Measurements from ENCODE around the gene COX6A2.

Gene COX6A2

DNA sequence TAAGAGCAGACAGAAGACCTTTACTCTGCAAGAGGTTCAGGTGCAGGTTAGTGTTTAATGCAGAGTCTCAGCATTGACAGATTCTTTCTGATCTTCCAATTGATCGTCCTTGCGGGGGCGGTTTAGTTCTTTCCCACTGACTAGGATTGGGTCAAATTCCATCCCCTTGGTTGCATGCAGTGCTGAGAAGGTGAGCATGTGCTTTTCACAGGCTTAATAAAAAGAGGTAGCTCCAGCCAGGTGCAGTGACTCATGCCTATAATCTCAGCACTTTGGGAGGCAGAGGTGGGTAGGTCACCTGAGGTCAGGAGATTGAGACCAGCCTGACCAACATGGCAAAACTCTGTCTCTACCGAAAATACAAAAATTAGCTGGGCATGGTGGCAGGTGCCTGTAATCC, 42.5 kb downstream of the COX6A2 start:
- ChIA-PET CTCF (interaction anchor here (0.7 kb wide), 1 partner anchor 114 kb away, joined by 3 read pairs; no protein-coding TSS in a partner anchor), POLR2A (interaction anchor here (0.6 to 1.0 kb wide), 3 partner anchors 17 to 203 kb away, joined by 3 to 5 read pairs (median 4); partner anchors contain the start of gene ZNF843)
- no peak for TF ChIP-seq CTCF (IDR thresholded peaks at IDR 0.05; ENCODE audit: insufficient read depth, low read length, missing control alignments)
- DNase-seq (ENCODE audit: low read depth, low spot score), result no peak
- H3K4me3 ChIP-seq (ENCODE audit: low read depth, low read length), result no peak overlapping the region

- CTCF ChIA-PET, result interaction anchor here (0.7 to 1.4 kb wide), 6 partner anchors 9 to 429 kb away, joined by 3 to 4 read pairs (median 3); no protein-coding TSS in a partner anchor
- peak; percentile 76 for TF ChIP-seq CTCF (IDR thresholded peaks at IDR 0.05; ENCODE audit: insufficient read depth, low read length, missing control alignments)
- no peak for DNase-seq (ENCODE audit: low read depth, low spot score)
- POLR2A ChIA-PET, result no interaction called here
- no peak overlapping the region for H3K4me3 ChIP-seq (ENCODE audit: low read depth, low read length)
Observed at GRCh38 chr16:31382485-31383161, 45.5 kb downstream of the COX6A2 start.

DNA sequence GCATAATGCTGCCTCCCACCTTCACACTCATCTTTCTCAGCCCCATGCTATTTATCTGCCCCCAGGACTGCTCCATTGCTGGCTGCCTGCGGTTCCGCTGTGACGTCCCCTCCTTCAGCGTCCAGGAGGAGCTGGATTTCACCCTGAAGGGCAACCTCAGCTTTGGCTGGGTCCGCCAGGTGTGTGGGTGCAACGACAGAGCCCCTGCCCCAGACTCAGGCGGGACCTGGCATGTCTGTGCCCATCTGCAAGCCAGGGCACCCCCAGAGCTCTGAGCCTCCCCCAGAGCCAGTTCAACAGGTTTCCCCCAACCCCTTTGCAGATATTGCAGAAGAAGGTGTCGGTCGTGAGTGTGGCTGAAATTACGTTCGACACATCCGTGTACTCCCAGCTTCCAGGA, 48.0 kb downstream of the COX6A2 start:
- ChIA-PET CTCF (no interaction called here), POLR2A (no interaction called here)
- no peak for TF ChIP-seq CTCF (IDR thresholded peaks at IDR 0.05; ENCODE audit: insufficient read depth, low read length, missing control alignments)

More for the DNA sequence above, 48.0 kb downstream of the COX6A2 start:
- no peak overlapping the region for H3K4me3 ChIP-seq (ENCODE audit: low read depth, low read length)
- no peak for DNase-seq (ENCODE audit: low read depth, low spot score)

Data from AG04449 (cell line).